Common myeloid progenitor, CD34-positive (primary cell): ENCODE results near the gene PHLDB2.

Source experiments
- CTCF ChIA-PET: fragments of 350-600 bp; sonication (Branson Sonifier 250); formaldehyde crosslinking; loops from one replicate; lab custom pipeline; 2021; ENCODE audit warnings: antibody characterized with exemption; lab: Charles Lee
- POLR2A ChIA-PET: fragments of 350-600 bp; sonication (Branson Sonifier 250); formaldehyde crosslinking; loops from one replicate; lab custom pipeline; 2021; ENCODE audit warnings: antibody characterized with exemption; lab: Charles Lee
- DNase-seq, 3 donors: peaks; one replicate each; pipeline versions ENCODE4 v3.0.0 to v3.0.0-alpha.2; 2013
- H3K27ac ChIP-seq, 2 experiments: 1 replicate in 1 of 2; 2 replicates in 1 of 2; pipeline ENCODE4 v1.7.0; 2013; ENCODE audit warnings: inconsistent platforms in 2 of 2, low read length in 2 of 2, mild to moderate bottlenecking in 2 of 2, low read depth in 1 of 2, moderate library complexity in 1 of 2; ENCODE audit not compliant: severe bottlenecking in 2 of 2, insufficient read depth in 1 of 2, poor library complexity in 1 of 2
- H3K27me3 ChIP-seq, 5 experiments: replicated peaks in 2 of 5; 1 replicate in 3 of 5; 2 replicates in 2 of 5; pipeline versions ENCODE4 v1.6.1 to v1.7.0; 2013; ENCODE audit warnings: low read length in 4 of 5, mild to moderate bottlenecking in 2 of 5, moderate library complexity in 2 of 5, inconsistent platforms in 1 of 5; ENCODE audit not compliant: insufficient read depth in 5 of 5, control insufficient read depth in 4 of 5
- H3K36me3 ChIP-seq, 4 experiments: 1 replicate in 2 of 4; 2 replicates in 2 of 4; pipeline versions ENCODE4 v1.6.1 to v1.7.0; 2013; ENCODE audit warnings: low read length in 3 of 4, control low read depth in 1 of 4, mild to moderate bottlenecking in 1 of 4; ENCODE audit not compliant: control insufficient read depth in 4 of 4, insufficient read depth in 4 of 4
- H3K4me1 ChIP-seq, 4 experiments: 1 replicate in 3 of 4; 2 replicates in 1 of 4; pipeline versions ENCODE4 v1.6.1 to v1.7.1; 2013; ENCODE audit warnings: low read length in 3 of 4, mild to moderate bottlenecking in 3 of 4, control low read depth in 1 of 4, inconsistent platforms in 1 of 4, moderate library complexity in 1 of 4; ENCODE audit not compliant: control insufficient read depth in 4 of 4, insufficient read depth in 4 of 4; ENCODE audit errors: control extremely low read depth in 1 of 4
- H3K4me3 ChIP-seq, 7 experiments: 1 replicate in 4 of 7; 2 replicates in 3 of 7; pipeline versions ENCODE4 v1.5.1 to v1.7.0; 2013; ENCODE audit warnings: mild to moderate bottlenecking in 7 of 7, low read length in 6 of 7, moderate library complexity in 6 of 7, inconsistent platforms in 2 of 7, low read depth in 2 of 7, control low read depth in 1 of 7; ENCODE audit not compliant: insufficient read depth in 4 of 7, control insufficient read depth in 1 of 7; ENCODE audit errors: extremely low read depth in 1 of 7
- H3K9me3 ChIP-seq, 5 experiments: 1 replicate in 4 of 5; 2 replicates in 1 of 5; pipeline versions ENCODE4 v1.6.1 to v1.7.1; 2013; ENCODE audit warnings: low read length in 4 of 5, mild to moderate bottlenecking in 2 of 5, inconsistent platforms in 1 of 5, low read depth in 1 of 5, moderate library complexity in 1 of 5; ENCODE audit not compliant: control insufficient read depth in 4 of 5, insufficient read depth in 2 of 5; ENCODE audit errors: control extremely low read depth in 1 of 5
- WGBS: methylation state at CpG from one replicate; pipeline ENCODE4 v1.1.5; 2013; ENCODE audit not compliant: insufficient coverage; 5-methylcytosine and 5-hydroxymethylcytosine counted together

The PHLDB2 gene

DNA sequence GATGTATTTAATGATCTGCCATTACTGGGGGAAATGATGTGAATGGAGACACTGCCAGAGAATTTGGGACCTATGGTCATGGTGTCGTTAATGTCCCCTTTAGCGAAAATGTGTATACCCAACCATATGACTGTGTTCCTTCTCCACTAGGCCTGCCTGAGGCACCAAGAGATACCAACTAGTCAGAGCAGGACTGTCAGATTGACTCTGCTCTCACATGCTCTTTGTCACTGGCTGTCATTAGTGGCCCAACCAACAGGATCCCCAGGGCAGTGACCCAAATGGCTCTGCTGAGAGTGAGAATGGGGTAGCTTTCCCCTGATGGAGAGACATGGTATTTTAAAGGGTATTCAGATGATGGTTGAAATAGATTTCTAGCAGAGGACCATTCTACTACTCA, 142.5 kb downstream of the PHLDB2 start:
- ChIA-PET POLR2A (no interaction called here), CTCF (interaction anchor here (7.8 to 21.1 kb wide), 2 partner anchors 11 to 14 kb away, joined by 60 to 279 read pairs; no protein-coding TSS in a partner anchor)
- H3K9me3 ChIP-seq: no peaks in the 10 kb centered on the region
- no peak for DNase-seq
- H3K4me3 ChIP-seq: no peak overlapping the region
- WGBS: 100% methylated on average over 2 of the region's 2 CpGs
- H3K4me1 ChIP-seq: peaks cover 0 to 13% (median 11%) of the 10 kb centered on the region in 4 experiments
- peaks cover 0 to 28% (median 11%) of the 10 kb centered on the region in 5 experiments for H3K27me3 ChIP-seq
- no peak overlapping the region for H3K27ac ChIP-seq
- H3K36me3 ChIP-seq: no peaks in the 10 kb centered on the region

DNA sequence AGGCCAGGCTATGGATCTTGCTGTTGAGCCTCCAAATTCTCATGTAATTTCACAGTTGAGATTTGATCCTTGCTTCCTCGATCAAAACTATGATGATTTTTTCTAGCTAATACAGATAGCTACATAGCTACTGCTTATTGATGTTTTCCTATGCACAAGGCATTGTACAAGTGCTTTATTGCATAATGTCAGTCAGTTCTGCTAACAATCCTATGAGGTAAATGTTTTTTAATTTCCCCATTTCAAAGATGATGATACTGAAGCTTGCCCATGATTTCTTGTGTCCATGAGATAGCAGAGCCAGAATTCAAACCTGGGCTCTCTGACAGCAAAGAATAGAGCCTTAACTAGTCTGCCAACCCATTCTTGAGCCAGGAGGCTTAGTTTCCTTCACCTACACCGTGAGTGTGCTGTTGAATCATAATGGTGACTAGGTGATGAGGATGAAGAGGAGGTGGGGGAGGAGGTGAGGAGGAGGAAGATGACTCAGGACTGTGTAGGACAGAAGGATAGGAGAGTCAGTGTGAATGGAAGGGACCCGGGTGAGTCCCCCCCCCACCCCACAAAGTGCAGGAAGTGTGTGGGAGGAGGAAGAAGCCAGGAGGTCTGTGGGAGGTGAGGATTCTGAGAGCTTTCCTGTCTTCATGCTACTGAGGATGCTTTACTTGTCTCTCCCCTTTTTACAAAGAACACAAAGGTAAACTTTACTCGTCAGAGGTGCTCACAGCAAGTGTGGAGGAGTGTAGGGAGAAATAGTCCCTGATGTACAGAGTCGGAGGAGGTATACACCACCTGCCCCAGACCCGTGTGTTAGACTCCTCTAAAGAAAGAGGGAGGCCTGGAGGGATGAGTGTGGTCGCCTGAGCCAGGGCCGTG, 143.3 kb downstream of the PHLDB2 start:
- DNase-seq: no peak
- Histone ChIP-seq H3K27ac (no peak overlapping the region), H3K36me3 (no peaks in the 10 kb centered on the region), H3K4me1 (peaks cover 0 to 13% (median 11%) of the 10 kb centered on the region in 4 experiments), H3K4me3 (no peak overlapping the region), H3K9me3 (no peaks in the 10 kb centered on the region), H3K27me3 (peaks cover 0 to 28% (median 11%) of the 10 kb centered on the region in 5 experiments)
- 80% methylated on average over 5 of the region's 8 CpGs for WGBS
- ChIA-PET POLR2A (no interaction called here), CTCF (interaction anchor here (7.8 to 21.1 kb wide), 2 partner anchors 11 to 15 kb away, joined by 60 to 279 read pairs; no protein-coding TSS in a partner anchor)

DNA sequence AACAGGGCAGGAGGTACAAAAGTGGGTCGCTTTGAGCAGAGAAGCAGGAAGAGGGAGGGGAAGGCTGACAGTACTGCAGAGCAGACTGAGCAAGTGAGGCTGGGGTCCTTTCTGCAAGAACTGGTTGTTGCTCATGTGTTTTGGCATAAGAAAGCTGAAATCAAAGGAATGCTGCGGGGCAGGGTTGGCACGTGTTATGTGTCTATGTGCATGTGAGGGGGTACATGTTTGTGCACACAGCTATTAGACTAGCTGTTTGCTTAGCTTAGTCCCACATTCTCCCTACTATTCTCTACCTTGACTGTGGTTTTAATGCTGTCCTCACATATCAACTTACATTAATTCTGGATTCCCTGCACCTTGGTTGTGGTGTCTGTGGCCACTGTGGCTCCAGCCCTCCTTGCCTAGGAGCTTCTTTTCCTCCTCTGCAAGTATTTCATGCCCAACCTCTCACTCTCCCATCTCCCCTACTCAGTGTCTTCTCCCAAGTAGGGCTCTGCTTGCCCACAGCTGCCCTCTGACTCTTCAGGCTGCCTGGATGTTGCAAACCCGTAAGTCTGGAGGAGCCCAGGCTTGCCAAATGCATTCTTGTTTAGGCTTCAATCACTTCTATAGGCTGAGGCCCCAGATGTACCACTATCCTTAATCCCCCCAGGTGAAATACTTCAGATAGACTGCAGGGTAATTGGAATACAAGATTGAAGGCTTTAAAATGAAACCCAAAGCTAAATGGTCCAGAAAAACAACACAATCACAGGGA, 144.4 kb downstream of the PHLDB2 start:
- H3K4me3 ChIP-seq: no peak overlapping the region
- POLR2A ChIA-PET: interaction anchor here (1.2 kb wide), 1 partner anchor 14 kb away, joined by 5 read pairs; no protein-coding TSS in a partner anchor

DNA sequence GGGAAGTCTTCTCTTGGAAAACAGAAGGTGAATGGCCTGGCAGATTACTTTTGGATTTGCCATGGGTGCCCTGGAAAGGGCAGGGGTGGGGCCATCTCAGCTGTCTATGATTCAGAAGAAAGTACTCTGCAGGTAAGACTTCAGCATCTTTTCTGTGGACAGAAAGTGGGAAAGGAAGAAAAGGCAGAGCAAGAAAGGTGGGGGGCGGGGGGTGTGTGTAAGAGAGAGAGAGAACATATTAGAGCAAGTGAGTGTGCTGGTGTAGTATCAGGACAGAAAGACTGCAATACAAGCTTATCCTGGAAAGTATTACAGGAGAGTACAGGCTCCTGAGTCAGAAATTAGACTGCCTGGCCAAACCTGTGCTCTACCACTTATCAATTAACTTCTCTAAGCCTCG, 145.1 kb downstream of the PHLDB2 start:
- ChIA-PET POLR2A (interaction anchor here (1.2 kb wide), 1 partner anchor 14 kb away, joined by 5 read pairs; no protein-coding TSS in a partner anchor), CTCF (interaction anchor here (1.6 to 21.1 kb wide), 3 partner anchors 9 to 40 kb away, joined by 6 to 279 read pairs (median 60); no protein-coding TSS in a partner anchor)
- no peak overlapping the region for H3K27ac ChIP-seq
- no peaks in the 10 kb centered on the region for H3K9me3 ChIP-seq
- DNase-seq: no peak
- peaks cover 0 to 19% (median 9%) of the 10 kb centered on the region in 5 experiments for H3K27me3 ChIP-seq
- WGBS: 80% methylated on average over 1 of the region's 2 CpGs
- H3K4me3 ChIP-seq: no peak overlapping the region
- peaks cover 0 to 5% (median 4%) of the 10 kb centered on the region in 4 experiments for H3K4me1 ChIP-seq
- H3K36me3 ChIP-seq: no peaks in the 10 kb centered on the region

More for the DNA sequence above, 144.4 kb downstream of the PHLDB2 start:
- no peaks in the 10 kb centered on the region for H3K9me3 ChIP-seq
- H3K27ac ChIP-seq: no peak overlapping the region
- H3K27me3 ChIP-seq: peaks cover 0 to 26% (median 11%) of the 10 kb centered on the region in 5 experiments
- no peaks in the 10 kb centered on the region for H3K36me3 ChIP-seq
- CTCF ChIA-PET: interaction anchor here (1.6 to 21.1 kb wide), 3 partner anchors 9 to 40 kb away, joined by 6 to 279 read pairs (median 60); no protein-coding TSS in a partner anchor
- 90% methylated on average over 2 of the region's 4 CpGs for WGBS
- no peak for DNase-seq
- peaks cover 0 to 12% (median 10%) of the 10 kb centered on the region in 4 experiments for H3K4me1 ChIP-seq

DNA sequence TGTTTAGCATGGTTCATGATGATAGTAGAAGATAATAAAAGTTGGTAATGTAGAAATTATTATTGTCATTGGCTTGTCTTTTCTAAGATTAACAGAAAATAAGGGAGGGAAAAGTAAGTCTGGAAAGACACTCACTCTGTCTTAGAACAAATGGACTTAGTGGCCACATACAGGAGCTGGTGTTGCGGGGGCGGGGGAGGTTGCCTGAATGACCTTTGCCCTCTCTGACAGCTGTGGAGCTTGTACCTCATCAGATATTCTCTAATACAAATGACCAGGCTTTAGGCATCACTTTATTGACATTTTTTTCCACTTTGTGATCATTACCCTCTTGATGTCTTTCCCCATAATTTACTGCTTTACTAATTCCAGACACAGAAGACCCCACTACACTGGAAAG, 145.6 kb downstream of the PHLDB2 start:
- Histone ChIP-seq H3K27ac (no peak overlapping the region), H3K9me3 (no peaks in the 10 kb centered on the region), H3K27me3 (peaks cover 0 to 14% (median 7%) of the 10 kb centered on the region in 5 experiments), H3K4me1 (no peaks in the 10 kb centered on the region), H3K4me3 (no peak overlapping the region), H3K36me3 (no peaks in the 10 kb centered on the region)
- ChIA-PET CTCF (interaction anchor here (1.6 to 21.1 kb wide), 3 partner anchors 8 to 39 kb away, joined by 6 to 279 read pairs (median 60); no protein-coding TSS in a partner anchor), POLR2A (interaction anchor here (1.2 kb wide), 1 partner anchor 15 kb away, joined by 5 read pairs; no protein-coding TSS in a partner anchor)
- WGBS: 100% methylated on average over 2 of the region's 2 CpGs
- no peak for DNase-seq

DNA sequence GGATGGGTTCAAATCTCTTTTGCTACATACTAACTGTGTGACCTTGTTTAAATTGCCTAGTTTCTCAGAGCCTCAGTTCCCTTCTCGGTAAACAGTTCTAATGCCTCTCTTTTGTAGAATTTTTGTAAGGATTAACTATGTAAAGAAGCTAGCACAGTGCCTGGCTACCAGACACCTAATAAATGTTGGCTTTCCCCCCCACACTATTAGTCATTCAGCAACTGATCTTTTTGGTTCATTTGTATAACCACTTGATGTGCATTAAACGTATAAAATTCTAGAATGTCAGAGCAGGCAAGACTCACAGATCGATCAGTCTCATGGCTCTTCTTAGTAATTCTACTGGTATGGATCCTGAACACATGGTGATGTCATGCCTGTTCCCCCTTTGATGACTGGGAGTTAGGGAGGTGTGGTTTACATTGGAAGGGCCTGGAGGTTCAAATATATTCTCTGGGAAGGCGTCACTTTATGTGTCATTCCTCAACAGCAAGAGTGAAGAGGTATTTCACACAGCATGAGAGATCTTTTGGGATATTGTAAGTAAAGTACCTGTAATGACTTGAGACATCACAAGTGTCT, 146.1 kb downstream of the PHLDB2 start:
- no peaks in the 10 kb centered on the region for H3K9me3 ChIP-seq
- no peak for DNase-seq
- WGBS: 80% methylated on average over 2 of the region's 4 CpGs
- no peak overlapping the region for H3K27ac ChIP-seq
- H3K4me1 ChIP-seq: no peaks in the 10 kb centered on the region
- ChIA-PET POLR2A (no interaction called here), CTCF (interaction anchor here (1.6 to 21.1 kb wide), 3 partner anchors 8 to 39 kb away, joined by 6 to 279 read pairs (median 60); no protein-coding TSS in a partner anchor)
- no peak overlapping the region for H3K4me3 ChIP-seq
- peaks cover 0 to 9% (median 4%) of the 10 kb centered on the region in 5 experiments for H3K27me3 ChIP-seq
- no peaks in the 10 kb centered on the region for H3K36me3 ChIP-seq
